GM12891 (cell line): ENCODE results near the gene SCN8A.

Experiments
- POLR2A ChIP-seq: IDR thresholded peaks from 2 replicates; pipeline ENCODE4 v1.6.1; 2011; ENCODE audit warnings: low read depth, low read length, control low read depth
- POLR2AphosphoS5 ChIP-seq: IDR thresholded peaks from 2 replicates; pipeline ENCODE4 v1.6.1; 2011; ENCODE audit warnings: low read depth, low read length, control low read depth
- POU2F2 ChIP-seq: IDR thresholded peaks from 2 replicates; pipeline ENCODE4 v1.6.1; 2011; ENCODE audit warnings: low read depth, mild to moderate bottlenecking, control low read depth, low read length, moderate library complexity
- TAF1 ChIP-seq: IDR thresholded peaks from 2 replicates; pipeline ENCODE4 v1.6.1; 2011; ENCODE audit warnings: low read depth, low read length, control low read depth

- no peak for TF ChIP-seq POLR2A
- no peak for TF ChIP-seq TAF1
- TF ChIP-seq POLR2AphosphoS5, result no peak
- TF ChIP-seq POU2F2, result no peak
These were observed 104.4 kb downstream of the SCN8A start for GRCh38 chr12:51695241-51696010.
